ENCODE results near the gene GLRX3. TPM values are rescaled to one million over a fixed set of nuclear protein-coding genes. Genes with fewer than 3 reads are reported as not detected.

The GLRX3 gene
- total and polyA plus RNA-seq, 2 of the 13 experiments (the other 11 are each of a cell fraction or from before 2014, with no cell fraction given): 91.4 to 135 TPM

GRCh38 chr10:130190055-130190736, 54.0 kb downstream of the GLRX3 start (continued):
- TF ChIP-seq ZNF281 (CRISPR knock-in tag; IDR thresholded peaks at IDR 0.05; ENCODE audit: borderline replicate concordance) (no peak), SAFB2 (CRISPR knock-in tag; IDR thresholded peaks at IDR 0.05; ENCODE audit: borderline replicate concordance, low read depth) (peak; percentile 89; the same call in 1 of the 2 replicates), SRSF1 (optimal IDR thresholded peaks at IDR 0.05; ENCODE audit: low read depth, low read length) (no peak), NFRKB (IDR thresholded peaks at IDR 0.05) (no peak), KDM6A (CRISPR knock-in tag; IDR thresholded peaks at IDR 0.05; ENCODE audit: low read depth) (no peak), SNAPC5 (CRISPR knock-in tag; IDR thresholded peaks at IDR 0.05; ENCODE audit: borderline replicate concordance) (no peak), ZNF83 (CRISPR knock-in tag; IDR thresholded peaks at IDR 0.05; ENCODE audit: borderline replicate concordance) (no peak), MED1 (CRISPR knock-in tag; IDR thresholded peaks at IDR 0.05) (peak; percentile 56), ZFP62 (CRISPR knock-in tag; IDR thresholded peaks at IDR 0.05) (no peak; the same call in 1 of the 2 replicates), JDP2 (CRISPR knock-in tag; IDR thresholded peaks at IDR 0.05; ENCODE audit: borderline replicate concordance) (no peak), THAP11 (CRISPR knock-in tag; IDR thresholded peaks at IDR 0.05) (peak; percentile 62), KAT2B (IDR thresholded peaks at IDR 0.05; ENCODE audit: borderline replicate concordance, low read depth, low read length) (no peak), ATM (IDR thresholded peaks at IDR 0.05; ENCODE audit: borderline replicate concordance) (no peak), ZNF629 (CRISPR knock-in tag; conservative IDR thresholded peaks at IDR 0.05) (peak; percentile 29; the same call in 1 of the 2 replicates), BRCA1 (CRISPR knock-in tag; IDR thresholded peaks at IDR 0.05) (0 out of 2 replicates have a peak, but pooled peaks have one; percentile 70), DPF2 (CRISPR knock-in tag; IDR thresholded peaks at IDR 0.05; ENCODE audit: borderline replicate concordance, low read depth) (no peak), ZNF580 (CRISPR knock-in tag; IDR thresholded peaks at IDR 0.05; ENCODE audit: borderline replicate concordance, low read depth) (no peak), GLMP (CRISPR knock-in tag; IDR thresholded peaks at IDR 0.05; ENCODE audit: borderline replicate concordance) (no peak), ETS1 (CRISPR knock-in tag; IDR thresholded peaks at IDR 0.05) (0 out of 2 replicates have a peak, but pooled peaks have one; percentile 73), PHF20 (CRISPR knock-in tag; IDR thresholded peaks at IDR 0.05) (no peak; the same call in 1 of the 2 replicates), KDM1A (CRISPR knock-in tag; IDR thresholded peaks at IDR 0.05) (no peak), CSRNP1 (CRISPR knock-in tag; IDR thresholded peaks at IDR 0.05) (peak; percentile 59; the same call in 1 of the 2 replicates)

All from HepG2 (cell line).